Fibroblast of skin of left biceps (primary cell): ENCODE data around the gene AZIN2.

ENCODE experiments used
- DNase-seq, 2 experiments: peaks; one replicate each; pipeline ENCODE4 v3.0.0-alpha.2; 2013; ENCODE audit warnings: low read depth in 2 of 2

Gene AZIN2

DNA sequence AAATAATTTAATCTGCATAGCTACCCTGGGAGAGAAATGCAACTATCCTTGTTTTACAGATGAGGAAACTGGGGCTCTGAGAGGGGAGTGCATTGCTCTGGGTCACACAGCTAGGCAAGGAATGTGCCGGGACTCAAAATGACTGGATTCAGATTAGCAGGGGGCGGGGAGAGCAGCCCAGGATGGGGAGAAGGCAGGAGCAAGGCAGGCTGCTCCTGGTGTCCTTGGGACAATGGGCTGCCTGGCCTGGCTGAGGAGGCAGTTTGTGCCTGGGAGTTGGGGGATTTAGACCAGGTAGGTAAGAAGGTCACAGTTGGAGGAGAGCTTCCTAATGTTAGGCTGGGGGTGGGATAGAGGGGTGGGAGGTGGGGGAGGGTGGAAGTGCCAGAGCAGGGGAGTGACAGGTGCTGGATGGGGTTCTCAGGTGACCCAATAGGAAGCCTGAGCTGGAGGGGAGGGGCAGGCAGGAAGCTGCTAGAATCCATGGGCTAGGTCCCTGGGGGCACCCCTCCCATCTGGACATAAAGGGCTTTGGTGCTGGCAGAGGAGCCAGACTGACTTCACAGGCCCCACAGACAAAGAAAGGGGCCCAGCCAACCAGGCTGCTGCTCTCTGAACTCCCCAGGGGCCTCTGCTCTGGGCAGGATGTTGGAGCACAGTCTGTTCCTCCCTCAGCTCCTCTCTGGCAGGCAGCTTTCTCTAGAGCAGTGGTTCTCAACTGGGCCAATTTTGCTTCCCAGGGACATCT, 71.9 kb downstream of the AZIN2 start:
- DNase-seq: no peak

DNA sequence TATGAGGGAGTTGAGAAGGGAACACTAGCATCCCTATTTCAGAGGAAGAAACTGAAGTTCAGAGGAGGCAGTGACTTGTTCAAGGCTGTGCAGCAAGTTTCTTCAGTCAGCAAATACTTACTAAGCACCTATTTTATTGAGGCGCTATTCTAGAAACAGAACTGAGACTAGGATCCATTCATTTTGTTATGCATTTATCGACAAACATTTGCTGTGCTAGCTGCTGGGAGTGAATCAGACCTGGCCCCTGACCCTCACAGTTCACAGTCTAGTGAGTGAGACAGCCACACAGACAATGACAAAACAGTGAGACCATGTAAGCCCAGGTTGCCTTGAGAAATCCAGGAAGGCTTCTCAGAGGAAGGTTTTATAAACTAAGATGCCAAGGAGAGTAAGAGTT, 72.7 kb downstream of the AZIN2 start:
- DNase-seq: no peak

DNA sequence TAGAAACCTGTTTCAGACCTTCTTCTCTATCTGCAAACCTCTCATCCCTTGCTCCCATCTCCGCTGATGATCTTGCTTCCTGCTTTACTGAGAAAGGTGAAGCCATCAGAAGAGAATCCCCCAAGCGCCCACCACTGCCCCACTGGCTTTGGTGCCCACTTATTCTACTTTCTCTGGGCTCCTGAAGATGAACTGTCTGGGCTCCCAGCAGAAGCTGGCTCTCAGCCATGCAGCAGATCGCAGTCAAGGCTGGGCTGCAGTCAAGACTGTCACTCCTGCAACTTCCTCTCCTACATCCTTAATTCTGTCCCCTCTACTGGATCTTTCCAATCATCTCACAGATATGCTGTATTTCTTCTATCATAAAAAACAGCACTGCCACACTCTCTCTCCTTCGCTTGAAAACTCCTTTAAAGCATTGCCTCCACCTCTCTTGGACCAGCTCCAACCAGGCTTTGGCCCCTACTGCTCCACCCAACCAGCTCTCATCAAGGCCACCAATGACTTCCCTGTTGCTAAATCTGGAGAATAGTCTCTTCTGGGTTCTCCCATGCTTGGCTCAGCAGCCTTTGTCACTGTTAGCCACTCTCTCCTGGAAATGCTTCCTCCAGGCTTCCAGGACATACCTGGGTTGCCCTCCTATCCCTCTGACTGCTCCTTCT, 75.1 kb downstream of the AZIN2 start:
- no peak for DNase-seq

DNA sequence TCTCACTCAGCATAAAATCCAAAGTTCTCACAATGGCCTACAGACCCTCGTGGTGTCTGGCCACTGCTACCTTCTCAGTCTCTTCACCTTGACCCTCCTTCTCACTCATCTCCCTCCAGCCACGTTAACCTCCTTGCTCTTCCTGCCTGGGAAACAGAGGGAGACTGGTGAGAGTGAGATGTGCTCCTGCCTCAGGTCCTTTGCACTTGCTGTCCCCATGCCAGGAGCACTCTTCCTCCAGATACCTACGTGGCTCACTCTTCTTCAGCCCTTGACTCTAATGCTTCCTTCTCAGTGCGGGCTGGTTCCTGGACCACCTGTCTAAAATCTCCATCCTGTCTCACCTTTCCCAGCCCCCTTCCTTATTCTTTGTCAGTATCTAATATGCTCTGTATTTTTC, 76.2 kb downstream of the AZIN2 start:
- DNase-seq: no peak

DNA sequence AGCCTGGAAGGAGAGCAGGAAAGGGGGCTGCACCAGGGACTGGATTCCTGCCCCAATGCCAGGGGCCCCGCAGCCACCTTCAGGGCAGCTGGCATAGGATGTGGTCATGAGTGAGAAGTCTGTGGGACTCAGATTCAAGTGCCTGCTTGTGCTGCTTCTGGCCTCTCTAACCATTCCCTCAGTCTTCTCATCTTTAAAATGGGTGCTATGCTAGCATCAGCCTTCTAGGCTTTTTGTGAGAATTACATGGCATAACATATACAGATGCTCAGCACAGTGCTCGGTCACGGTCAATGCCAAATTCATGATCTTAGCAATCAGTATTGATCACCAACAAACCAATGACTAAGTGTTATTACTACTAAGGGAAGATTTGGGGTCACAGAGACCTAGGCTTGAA, 77.4 kb downstream of the AZIN2 start:
- no peak for DNase-seq

DNA sequence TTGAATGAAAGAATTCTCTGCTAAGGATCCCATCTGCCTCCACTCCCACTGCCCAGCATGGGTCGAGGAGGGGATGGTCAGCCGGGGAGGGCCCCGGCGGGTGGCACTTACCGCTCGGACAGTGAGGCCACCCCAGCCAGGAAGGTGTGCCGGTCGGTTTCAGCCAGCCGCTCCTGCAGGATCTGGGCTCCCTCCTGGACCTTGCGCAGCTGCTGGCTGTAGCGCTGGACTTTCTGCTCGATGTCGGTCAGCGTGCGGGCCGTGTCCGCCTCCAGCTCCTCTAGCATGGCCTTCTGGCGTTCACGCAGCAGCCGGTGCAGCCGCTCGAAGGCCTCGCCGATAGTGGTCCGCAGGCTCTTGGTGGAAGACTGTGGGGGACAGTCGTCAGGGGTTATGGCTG, 78.6 kb downstream of the AZIN2 start:
- DNase-seq: no peak

DNA sequence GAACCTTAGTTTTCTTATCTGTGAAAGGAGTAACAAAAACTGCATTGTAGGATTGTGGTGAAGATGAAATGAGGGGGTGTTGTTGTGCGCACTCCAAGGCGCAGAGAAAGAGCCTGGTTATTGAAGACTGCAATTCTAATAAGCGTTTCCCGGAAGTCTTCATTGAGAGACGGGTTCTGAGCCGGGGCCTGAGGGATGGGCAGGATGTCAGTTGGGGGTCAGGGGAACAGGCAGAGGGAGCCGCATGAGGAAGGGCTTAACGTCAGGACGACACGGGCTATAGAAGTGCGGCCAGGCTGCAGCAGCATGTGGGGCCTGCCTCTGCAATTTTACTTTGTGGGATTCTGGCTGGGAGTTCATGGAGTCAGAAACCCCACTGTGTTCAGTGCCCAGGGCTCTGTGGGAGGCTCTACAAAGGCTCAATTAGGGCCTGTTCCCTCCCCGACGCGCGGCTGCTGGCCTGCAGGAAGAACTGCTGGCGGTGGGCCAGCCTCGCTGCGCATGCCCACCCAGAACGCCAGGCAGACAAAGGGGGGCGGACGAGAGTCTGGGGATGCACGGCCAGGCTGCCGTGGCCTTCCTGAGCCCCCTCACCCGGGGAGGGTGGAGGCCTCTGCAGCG, 80.2 kb downstream of the AZIN2 start:
- DNase-seq: no peak

DNA sequence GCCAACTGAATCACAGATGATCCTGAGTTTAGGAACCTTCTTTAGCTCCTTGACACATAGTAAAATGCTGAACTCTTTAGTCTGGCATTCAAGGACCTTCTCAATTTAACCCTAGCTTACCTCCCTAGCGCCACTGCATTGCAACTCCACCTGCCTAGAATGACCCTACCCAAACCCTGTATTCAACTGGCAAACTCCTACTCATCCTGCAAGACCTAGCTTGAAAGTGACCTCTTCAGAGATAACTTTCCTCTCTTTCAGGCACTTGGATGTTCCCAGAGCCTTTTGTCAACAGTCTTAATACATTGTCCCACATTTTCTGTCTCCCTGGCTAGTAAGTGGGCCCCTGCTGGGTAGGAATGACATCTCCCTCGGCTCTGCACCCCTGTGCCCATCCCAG, 81.2 kb downstream of the AZIN2 start:
- DNase-seq: no peak

DNA sequence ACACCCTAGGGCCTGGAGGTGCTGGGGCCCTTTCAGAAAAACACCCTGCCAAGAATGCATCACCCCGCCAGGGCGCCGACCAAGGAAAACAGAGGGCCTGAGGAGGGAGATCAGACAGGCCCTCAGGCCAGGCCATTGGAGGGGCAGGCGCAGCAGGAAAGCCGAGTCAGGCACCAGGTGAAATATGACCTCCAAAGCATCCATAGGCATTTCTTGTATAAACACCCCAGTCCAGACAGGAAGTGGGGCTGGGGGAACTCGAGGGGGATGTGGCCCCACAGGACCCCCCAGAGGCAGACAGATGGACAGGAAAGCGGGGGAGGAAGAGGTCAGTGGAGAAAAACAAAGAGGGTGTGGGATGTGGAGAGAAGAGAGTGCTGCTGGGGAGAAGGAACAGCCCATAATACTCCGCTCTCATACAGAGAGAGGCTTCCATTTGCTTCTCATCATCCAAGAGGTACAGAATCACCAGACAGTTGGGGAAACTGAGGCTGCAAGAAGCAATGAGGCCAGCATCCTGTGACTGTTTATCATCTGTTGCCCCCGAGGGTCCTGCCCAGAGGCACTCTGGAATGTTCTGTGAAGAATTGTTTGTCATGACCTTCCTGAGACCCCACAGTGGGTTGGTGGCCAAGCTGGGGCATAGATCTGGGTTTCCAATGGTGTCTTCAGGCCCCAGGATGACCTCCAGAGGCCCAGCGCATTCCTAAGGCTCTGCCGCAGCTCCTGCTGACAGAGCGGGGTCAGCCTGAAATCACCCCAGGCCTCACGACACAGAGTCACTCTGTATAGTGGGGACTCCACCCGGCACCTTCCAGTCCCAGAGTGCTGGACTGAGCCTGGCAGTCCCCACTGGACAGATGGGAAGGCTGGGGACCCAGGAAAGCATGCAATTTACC, 82.9 kb downstream of the AZIN2 start:
- DNase-seq: no peak

DNA sequence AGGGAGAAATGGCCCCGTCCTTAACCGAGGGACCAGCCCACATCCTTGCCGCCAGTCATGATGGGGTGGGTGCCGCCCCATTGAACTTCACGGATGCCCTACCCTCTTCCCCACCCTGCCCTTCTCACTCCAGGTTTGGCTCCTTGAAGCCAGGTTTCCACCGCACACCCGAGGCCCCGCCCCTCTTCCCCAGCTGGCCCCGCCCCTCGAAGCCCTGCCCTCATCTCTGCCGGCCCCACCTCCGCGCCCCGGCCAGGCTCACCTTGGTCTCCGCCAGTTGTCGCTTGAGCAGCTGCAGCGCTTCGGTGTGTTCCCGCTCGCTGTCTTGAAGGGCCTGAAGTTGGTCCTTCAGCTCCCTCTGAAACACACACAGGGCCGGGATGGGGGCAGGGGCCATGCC, 84.3 kb downstream of the AZIN2 start:
- DNase-seq: no peak

DNA sequence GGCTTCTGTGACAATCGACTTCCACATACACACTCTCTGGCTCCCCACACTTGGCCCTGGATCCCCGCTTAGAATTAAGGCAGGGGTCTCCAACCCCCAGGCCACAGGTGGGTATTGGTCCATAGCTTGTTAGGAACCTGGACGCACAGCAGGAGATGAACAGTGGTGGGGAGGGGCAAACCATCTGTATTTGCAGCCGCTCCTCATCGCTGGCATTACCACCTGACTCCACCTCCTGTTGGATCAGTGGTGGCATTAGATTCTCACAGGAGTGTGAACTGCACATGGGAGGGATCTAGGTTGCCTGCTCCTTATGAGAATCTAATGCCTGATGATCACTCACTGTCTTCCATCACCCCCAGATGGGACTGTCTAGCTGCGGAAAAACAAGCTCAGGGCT, 84.9 kb downstream of the AZIN2 start:
- DNase-seq: no peak

DNA sequence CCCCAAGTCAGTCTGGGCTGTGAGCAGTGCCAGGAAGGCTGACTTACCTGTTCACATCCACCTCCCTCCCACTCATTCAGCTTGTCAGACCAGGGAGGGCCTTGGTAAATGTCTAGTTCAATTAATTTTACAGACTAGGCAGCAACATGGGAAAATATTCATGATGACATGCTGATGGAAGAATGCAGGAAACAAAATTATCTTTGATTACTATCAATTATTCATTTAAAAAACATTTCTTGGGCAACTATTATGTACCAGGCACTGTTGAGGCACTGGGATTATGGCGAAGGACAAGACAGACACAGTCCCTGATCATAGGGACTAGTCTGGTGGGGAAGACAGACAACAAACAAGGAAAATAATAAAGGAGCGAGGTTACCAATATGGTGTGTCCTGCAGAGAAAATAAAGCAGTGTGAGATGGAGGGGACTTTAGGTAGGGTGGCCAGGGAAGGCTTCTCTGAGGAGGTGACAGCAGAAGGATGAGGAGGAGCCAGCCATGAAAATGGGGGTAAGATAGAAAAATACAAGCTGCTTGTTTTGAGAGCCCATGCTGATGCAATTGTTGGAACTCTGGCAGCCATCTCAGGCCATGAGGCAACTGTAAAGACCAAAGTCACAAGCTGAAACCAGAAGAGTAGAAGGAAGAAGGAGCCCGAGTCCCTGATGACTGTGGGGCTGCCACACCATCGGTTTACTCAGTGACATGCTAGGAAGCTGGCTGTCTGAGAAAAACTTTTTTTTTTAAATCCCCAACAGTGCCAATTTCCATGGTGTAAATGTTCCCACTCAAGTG, 86.9 kb downstream of the AZIN2 start:
- DNase-seq: no peak

DNA sequence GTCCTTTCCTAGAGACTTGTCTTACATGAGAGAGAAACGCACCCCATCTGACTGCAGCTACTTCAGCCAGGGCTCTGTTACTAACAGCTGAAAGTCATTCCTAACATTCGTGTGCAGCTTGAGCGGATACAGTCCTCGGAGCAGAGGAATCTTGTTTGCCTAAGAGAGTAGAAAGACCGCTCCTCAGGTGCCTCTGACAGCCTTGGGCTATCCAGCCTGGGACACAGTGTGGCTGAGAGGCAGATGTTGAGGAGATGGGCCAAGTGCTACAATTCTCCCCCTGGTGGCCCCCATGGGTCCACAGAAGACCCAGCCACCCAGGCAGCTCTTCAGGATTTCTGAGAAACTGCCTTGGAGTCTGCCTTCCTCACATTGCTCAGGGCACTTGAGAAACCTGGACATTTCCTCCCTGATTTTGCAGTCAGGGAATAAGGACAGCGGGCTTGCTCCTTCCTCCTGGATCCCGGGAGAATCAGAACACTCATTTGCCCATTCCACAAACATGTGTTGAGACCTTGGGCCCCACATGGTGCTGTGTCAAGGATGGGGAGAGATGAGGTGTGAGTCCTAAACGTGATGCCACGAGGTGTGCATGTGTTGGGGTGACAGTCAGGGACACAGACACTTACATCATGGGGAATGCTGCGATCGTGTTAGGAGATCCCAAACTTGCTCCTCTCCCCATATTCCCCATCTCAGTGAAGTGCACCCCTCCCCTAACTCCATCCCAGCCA, 87.8 kb downstream of the AZIN2 start:
- no peak for DNase-seq

DNA sequence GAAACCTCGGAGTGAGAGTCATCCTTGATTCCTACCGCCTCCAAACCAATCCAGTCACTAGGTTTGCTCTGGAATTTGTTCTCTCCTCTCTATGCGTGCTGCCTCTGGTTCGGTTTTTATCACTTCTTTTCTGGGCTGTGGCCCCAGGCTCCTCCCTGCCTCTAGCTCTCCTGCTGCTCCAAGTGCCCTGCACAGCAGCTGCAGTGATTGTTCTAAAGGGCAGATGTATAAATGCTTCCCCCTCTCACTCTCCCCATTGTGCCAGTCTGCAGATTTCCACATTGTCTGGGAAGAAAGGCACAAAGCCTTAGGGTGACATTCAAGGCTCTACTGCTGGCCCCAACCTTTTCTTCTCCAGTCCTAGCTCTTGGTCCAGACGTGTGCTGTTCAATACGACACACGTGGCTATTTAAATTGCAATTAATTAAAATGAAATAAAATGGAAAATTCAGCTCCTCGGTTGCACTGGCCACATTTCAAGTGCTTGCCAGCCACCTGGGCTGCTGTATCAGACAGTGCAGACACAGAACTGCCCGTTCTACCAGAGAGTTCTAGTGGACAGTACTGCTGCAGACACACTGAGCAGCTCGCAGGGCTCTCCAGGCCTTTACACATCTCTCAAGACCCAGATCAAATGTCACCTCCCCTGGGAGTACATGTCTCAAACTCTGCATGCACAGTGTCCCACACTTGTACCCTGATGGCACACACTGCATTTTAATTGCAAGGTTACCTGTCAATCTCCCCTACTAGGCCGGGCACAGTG, 88.5 kb downstream of the AZIN2 start:
- DNase-seq: no peak
